CD14-positive monocyte (primary cell): ENCODE results near the gene TBC1D22A. TPM values are rescaled to one million over a fixed set of nuclear protein-coding genes. Genes with fewer than 3 reads are reported as not detected.

Experiments
- DNase-seq, 3 donors: peaks; one replicate each; pipeline ENCODE4 v3.0.0-alpha.2; 2011 to 2022
- H2AFZ ChIP-seq: 2 replicates; pipeline ENCODE4 v1.6.0; 2012; ENCODE audit warnings: mild to moderate bottlenecking, low read depth, low read length, inconsistent platforms; ENCODE audit not compliant: insufficient read depth, poor library complexity, severe bottlenecking
- H3K27ac ChIP-seq, 2 donors: 1 replicate in 1 of 2; 2 replicates in 1 of 2; pipeline ENCODE4 v1.5.1; 2012 to 2013; ENCODE audit warnings: low read length in 2 of 2, control low read depth in 1 of 2, inconsistent platforms in 1 of 2, low read depth in 1 of 2, mild to moderate bottlenecking in 1 of 2
- H3K27me3 ChIP-seq, 2 donors: one replicate each; pipeline versions ENCODE4 v1.6.0 to v1.6.1; 2011 to 2013; ENCODE audit warnings: low read length in 2 of 2; ENCODE audit not compliant: control insufficient read depth in 2 of 2, insufficient read depth in 2 of 2
- H3K36me3 ChIP-seq, 2 donors: replicated peaks in 1 of 2; 1 replicate in 1 of 2; 2 replicates in 1 of 2; pipeline versions ENCODE4 v1.5.1 to v1.6.1; 2012 to 2013; ENCODE audit warnings: low read length in 2 of 2, control low read depth in 1 of 2, inconsistent platforms in 1 of 2, mild to moderate bottlenecking in 1 of 2; ENCODE audit not compliant: insufficient read depth in 2 of 2, control insufficient read depth in 1 of 2
- H3K4me1 ChIP-seq, 2 donors: 1 replicate in 1 of 2; 2 replicates in 1 of 2; pipeline versions ENCODE4 v1.5.1 to v1.6.1; 2012 to 2013; ENCODE audit warnings: low read length in 2 of 2, control low read depth in 1 of 2, inconsistent platforms in 1 of 2, mild to moderate bottlenecking in 1 of 2, moderate library complexity in 1 of 2; ENCODE audit not compliant: insufficient read depth in 2 of 2, control insufficient read depth in 1 of 2
- H3K4me2 ChIP-seq: replicated peaks from 2 replicates; pipeline ENCODE3; 2012; ENCODE audit warnings: low read length, moderate library complexity, mild to moderate bottlenecking; ENCODE audit not compliant: poor library complexity, severe bottlenecking; ENCODE audit errors: extremely low read depth
- H3K4me3 ChIP-seq, 3 experiments: fragments of 200-600 bp in 1 of 3; sonication (generic) in 1 of 3; replicated peaks in 1 of 3; 1 replicate in 2 of 3; 2 replicates in 1 of 3; pipeline ENCODE4 v1.5.1; 2011 to 2013; ENCODE audit warnings: low read length in 3 of 3, mild to moderate bottlenecking in 3 of 3, control low read depth in 2 of 3, low read depth in 2 of 3, inconsistent platforms in 1 of 3, moderate library complexity in 1 of 3
- H3K79me2 ChIP-seq: 2 replicates; pipeline ENCODE4 v1.6.0; 2012; ENCODE audit warnings: mild to moderate bottlenecking, control low read depth, inconsistent platforms, low read length, moderate library complexity; ENCODE audit not compliant: insufficient read depth
- H3K9ac ChIP-seq: 2 replicates; pipeline ENCODE4 v1.6.0; 2017; ENCODE audit warnings: low read length, mild to moderate bottlenecking; ENCODE audit not compliant: insufficient read depth, poor library complexity, severe bottlenecking
- H3K9me3 ChIP-seq, 2 donors: replicated peaks in 1 of 2; 1 replicate in 1 of 2; 2 replicates in 1 of 2; pipeline versions ENCODE4 v1.5.1 to v1.6.1; 2012 to 2013; ENCODE audit warnings: low read length in 2 of 2, control low read depth in 1 of 2; ENCODE audit not compliant: control insufficient read depth in 1 of 2, insufficient read depth in 1 of 2
- H4K20me1 ChIP-seq: 2 replicates; pipeline ENCODE4 v1.6.0; 2012; ENCODE audit warnings: mild to moderate bottlenecking, low read length, control low read depth, moderate library complexity; ENCODE audit not compliant: insufficient read depth
- H3K27ac Mint-ChIP-seq, 7 donors: one replicate each; pipeline ENCODE4 v1.8.0; 2020; ENCODE audit warnings: mild to moderate bottlenecking in 7 of 7, mixed read lengths in 7 of 7, moderate library complexity in 6 of 7, inconsistent platforms in 2 of 7
- H3K27me3 Mint-ChIP-seq, 3 donors: one replicate each; pipeline ENCODE4 v1.8.0; 2021 to 2022; ENCODE audit warnings: low read depth in 3 of 3, mild to moderate bottlenecking in 3 of 3, mixed read lengths in 3 of 3, moderate library complexity in 3 of 3, inconsistent platforms in 1 of 3
- H3K36me3 Mint-ChIP-seq, 2 donors: one replicate each; pipeline ENCODE4 v1.8.0; 2020; ENCODE audit warnings: mixed read lengths in 2 of 2, inconsistent platforms in 1 of 2, mild to moderate bottlenecking in 1 of 2
- H3K4me1 Mint-ChIP-seq: one replicate; pipeline ENCODE4 v1.8.0; 2020; ENCODE audit warnings: mild to moderate bottlenecking, mixed read lengths
- H3K4me3 Mint-ChIP-seq, 2 donors: one replicate each; pipeline ENCODE4 v1.8.0; 2020; ENCODE audit warnings: mild to moderate bottlenecking in 2 of 2, mixed read lengths in 2 of 2, moderate library complexity in 1 of 2
- H3K9me3 Mint-ChIP-seq, 7 donors: one replicate each; pipeline ENCODE4 v1.8.0; 2020 to 2022; ENCODE audit warnings: mixed read lengths in 7 of 7, mild to moderate bottlenecking in 6 of 7, moderate library complexity in 6 of 7, inconsistent platforms in 2 of 7
- WGBS: methylation state at CpG from one replicate; pipeline ENCODE4 v1.1.5; 2013; ENCODE audit warnings: missing lambda C conversion rate; ENCODE audit not compliant: insufficient coverage; 5-methylcytosine and 5-hydroxymethylcytosine counted together
- intact Hi-C, 2 donors: fragments of 100-400 bp; cut with micrococcal nuclease; formaldehyde crosslinking; loops; one replicate each; pipeline versions ENCODE4 v1.15.0 to v1.15.1; 2023
- polyA plus RNA-seq, 3 donors: library from polyadenylated mRNA; depleted of rRNA in 1 of 3; unstranded in 2 of 3; stranded (reverse) in 1 of 3; fragments of 300-500 nt in 2 of 3; fragments of >200 nt in 1 of 3; fragmentation: Illumina TruSeq in 2 of 3; gene quantifications; 1 replicate in 2 of 3; 2 replicates in 1 of 3; pipeline ENCODE4 v1.2.3, GENCODE V29; 2012 to 2021
- TF ChIP-seq, protein P1 (sequence below): fragments of 200-600 bp; IDR thresholded peaks from one replicate; pipeline ENCODE4 v1.8.0; 2022; ENCODE audit warnings: antibody characterized with exemption, mild to moderate bottlenecking

Gene TBC1D22A
- polyA plus RNA-seq, 3 donors: 25.9 to 36.2 (median 29.5) TPM

DNA sequence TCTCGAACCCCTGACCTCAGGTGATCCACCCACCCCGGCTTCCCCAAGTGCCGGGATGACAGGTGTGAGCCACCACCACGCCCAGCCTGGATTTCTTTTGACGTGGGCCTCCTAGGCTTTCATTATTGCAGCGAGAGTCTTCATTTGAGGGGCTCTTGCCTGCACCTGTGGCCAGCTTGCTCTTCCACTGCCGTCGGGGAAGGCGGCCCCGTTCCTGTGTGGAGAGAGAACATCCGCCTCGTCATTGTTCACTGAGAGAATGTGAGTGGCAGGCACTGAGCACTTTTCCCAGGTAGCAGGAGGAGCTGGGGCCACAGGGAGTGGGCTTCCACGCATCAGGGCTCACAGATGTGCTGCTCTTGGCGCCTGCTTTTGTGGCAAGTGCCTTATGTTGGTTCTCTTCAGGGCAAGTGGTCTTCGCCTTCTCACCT is 365.0 kb downstream of the TBC1D22A start:
- Mint-ChIP-seq H3K27me3 (peaks cover 0 to 2% (median 0%) of the 10 kb centered on the region in 3 donors), H3K4me1 (peaks cover 6% of the 10 kb centered on the region), H3K4me3 (no peak overlapping the region), H3K36me3 (peaks cover 15 to 19% of the 10 kb centered on the region in 2 donors), H3K27ac (no peak overlapping the region), H3K9me3 (no peaks in the 10 kb centered on the region)
- Histone ChIP-seq H3K9ac (no peak overlapping the region), H2AFZ (no peak overlapping the region), H3K79me2 (no peaks in the 10 kb centered on the region), H3K4me2 (no peak overlapping the region), H3K27ac (no peak overlapping the region), H3K4me1 (no peaks in the 10 kb centered on the region), H3K4me3 (no peak overlapping the region), H3K36me3 (peaks cover 0 to 16% of the 10 kb centered on the region in 2 donors), H4K20me1 (peaks cover 12% of the 10 kb centered on the region), H3K27me3 (no peaks in the 10 kb centered on the region), H3K9me3 (no peaks in the 10 kb centered on the region)
- intact Hi-C loops: no loop called here
- DNase-seq: no peak
- 97% methylated on average over 14 of the region's 15 CpGs for WGBS
- TF ChIP-seq, protein P1, sequence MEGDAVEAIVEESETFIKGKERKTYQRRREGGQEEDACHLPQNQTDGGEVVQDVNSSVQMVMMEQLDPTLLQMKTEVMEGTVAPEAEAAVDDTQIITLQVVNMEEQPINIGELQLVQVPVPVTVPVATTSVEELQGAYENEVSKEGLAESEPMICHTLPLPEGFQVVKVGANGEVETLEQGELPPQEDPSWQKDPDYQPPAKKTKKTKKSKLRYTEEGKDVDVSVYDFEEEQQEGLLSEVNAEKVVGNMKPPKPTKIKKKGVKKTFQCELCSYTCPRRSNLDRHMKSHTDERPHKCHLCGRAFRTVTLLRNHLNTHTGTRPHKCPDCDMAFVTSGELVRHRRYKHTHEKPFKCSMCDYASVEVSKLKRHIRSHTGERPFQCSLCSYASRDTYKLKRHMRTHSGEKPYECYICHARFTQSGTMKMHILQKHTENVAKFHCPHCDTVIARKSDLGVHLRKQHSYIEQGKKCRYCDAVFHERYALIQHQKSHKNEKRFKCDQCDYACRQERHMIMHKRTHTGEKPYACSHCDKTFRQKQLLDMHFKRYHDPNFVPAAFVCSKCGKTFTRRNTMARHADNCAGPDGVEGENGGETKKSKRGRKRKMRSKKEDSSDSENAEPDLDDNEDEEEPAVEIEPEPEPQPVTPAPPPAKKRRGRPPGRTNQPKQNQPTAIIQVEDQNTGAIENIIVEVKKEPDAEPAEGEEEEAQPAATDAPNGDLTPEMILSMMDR: no peak

DNA sequence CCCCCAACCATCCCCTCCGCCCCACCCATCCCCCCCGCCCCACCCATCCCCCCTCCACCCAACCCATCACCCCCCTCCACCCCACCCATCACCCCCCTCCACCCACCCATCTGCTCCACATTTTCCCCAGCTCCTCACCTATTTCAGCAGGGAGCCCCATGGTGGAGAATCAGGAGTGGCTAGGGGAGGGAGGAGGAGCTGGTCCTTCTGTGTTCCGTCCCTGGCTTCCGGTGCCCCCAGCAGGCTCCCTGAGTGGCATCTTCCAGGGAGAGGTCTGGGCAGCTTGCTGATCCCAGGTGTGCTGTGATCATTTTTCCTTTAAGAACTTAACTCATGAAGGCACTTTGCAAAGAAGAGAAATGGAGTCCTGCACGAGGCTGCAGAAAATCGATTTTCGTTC is 365.8 kb downstream of the TBC1D22A start:
- Mint-ChIP-seq H3K27me3 (peaks cover 0 to 2% (median 0%) of the 10 kb centered on the region in 3 donors), H3K9me3 (no peaks in the 10 kb centered on the region), H3K27ac (no peak overlapping the region), H3K36me3 (peaks cover 15 to 19% of the 10 kb centered on the region in 2 donors), H3K4me1 (peaks cover 6% of the 10 kb centered on the region), H3K4me3 (no peak overlapping the region)
- Histone ChIP-seq H3K36me3 (peaks cover 0 to 16% of the 10 kb centered on the region in 2 donors), H3K4me2 (no peak overlapping the region), H3K4me1 (no peaks in the 10 kb centered on the region), H3K27ac (no peak overlapping the region), H3K27me3 (no peaks in the 10 kb centered on the region), H4K20me1 (peaks cover 12% of the 10 kb centered on the region), H3K4me3 (no peak overlapping the region), H2AFZ (no peak overlapping the region), H3K9me3 (no peaks in the 10 kb centered on the region), H3K79me2 (no peaks in the 10 kb centered on the region), H3K9ac (no peak overlapping the region)
- intact Hi-C loops: no loop called here
- TF ChIP-seq, protein P1: no peak
- WGBS: 80% methylated on average over 5 of the region's 7 CpGs
- no peak for DNase-seq
